Stimulated activated CD8-positive, alpha-beta memory T cell treated with anti-CD3 and anti-CD28 coated beads, Interleukin-7, amount 100 ng/mL, for 24 hours (primary cell): ENCODE results near the gene ILKAP.
A peak's percentile ranks its signal among the peaks of the same experiment; 100 is the strongest.

Experiments used
- DNase-seq: peaks from one replicate; pipeline ENCODE4 v3.0.0-alpha.2; 2020; ENCODE audit warnings: low read depth

ILKAP gene

GRCh38 chr2:238236571-238236970, 33.1 kb upstream of the ILKAP start:
- no peak for DNase-seq

- DNase-seq, result no peak
Observed at GRCh38 chr2:238235856-238236255, 32.4 kb upstream of the ILKAP start.

GRCh38 chr2:238235331-238235732, 31.8 kb upstream of the ILKAP start:
- DNase-seq, result no peak

GRCh38 chr2:238233625-238234024, 30.1 kb upstream of the ILKAP start:
- DNase-seq, result no peak

- DNase-seq, result no peak
Observed at GRCh38 chr2:238231809-238232208, 28.3 kb upstream of the ILKAP start.

- peak; percentile 50 for DNase-seq
Observed at GRCh38 chr2:238231251-238231793, 27.8 kb upstream of the ILKAP start.

GRCh38 chr2:238230699-238231098, 27.2 kb upstream of the ILKAP start:
- no peak for DNase-seq

- no peak for DNase-seq
Observed at GRCh38 chr2:238228700-238229099, 25.2 kb upstream of the ILKAP start.

- no peak for DNase-seq
Observed at GRCh38 chr2:238227587-238228032, 24.1 kb upstream of the ILKAP start.

- no peak for DNase-seq
Observed at GRCh38 chr2:238226698-238227586, 23.4 kb upstream of the ILKAP start.

- DNase-seq, result no peak
Observed at GRCh38 chr2:238225911-238226697, 22.6 kb upstream of the ILKAP start.

- no peak for DNase-seq
Observed at GRCh38 chr2:238225121-238225520, 21.6 kb upstream of the ILKAP start.

GRCh38 chr2:238224356-238225035, 21.0 kb upstream of the ILKAP start:
- no peak for DNase-seq

- no peak for DNase-seq
Observed at GRCh38 chr2:238220892-238221521, 17.5 kb upstream of the ILKAP start.

- no peak for DNase-seq
Observed at GRCh38 chr2:238220274-238220891, 16.9 kb upstream of the ILKAP start.

- DNase-seq, result no peak
Observed at GRCh38 chr2:238216651-238217184, 13.2 kb upstream of the ILKAP start.

- DNase-seq, result no peak
Observed at GRCh38 chr2:238207006-238207405, 3.5 kb upstream of the ILKAP start.

GRCh38 chr2:238203973-238204683, 633 bp upstream of the ILKAP start:
- no peak for DNase-seq

- DNase-seq, result no peak
Observed at GRCh38 chr2:238202326-238203093, 985 bp downstream of the ILKAP start.

- DNase-seq, result no peak
Observed at GRCh38 chr2:238190445-238190844, 13.1 kb downstream of the ILKAP start.
